NCI-H345 treated with DMSO at 0.1 percent for 48 hours (cell line): ENCODE results near the gene SLX4IP.
A peak's percentile ranks its signal among the peaks of the same experiment; 100 is the strongest.

Experiments used
- DNase-seq: peaks from one replicate; lab custom pipeline; 2025; ENCODE audit not compliant: unreplicated experiment; lab: John Stamatoyannopoulos, UW

Gene SLX4IP

GRCh38 chr20:10465135-10465534, 30.0 kb downstream of the SLX4IP start:
- DNase-seq = peak; percentile 55

GRCh38 chr20:10466325-10466724, 31.2 kb downstream of the SLX4IP start:
- no peak for DNase-seq

GRCh38 chr20:10466855-10467254, 31.8 kb downstream of the SLX4IP start:
- DNase-seq = no peak

- no peak for DNase-seq
Measured at GRCh38 chr20:10467681-10468339, 32.7 kb downstream of the SLX4IP start.

- DNase-seq = no peak
Measured at GRCh38 chr20:10468340-10468845, 33.3 kb downstream of the SLX4IP start.

- DNase-seq = no peak
Measured at GRCh38 chr20:10469056-10469455, 34.0 kb downstream of the SLX4IP start.

GRCh38 chr20:10469599-10469998, 34.5 kb downstream of the SLX4IP start:
- peak; percentile 98 for DNase-seq

GRCh38 chr20:10470276-10470675, 35.2 kb downstream of the SLX4IP start:
- DNase-seq = no peak

- DNase-seq = no peak
Measured at GRCh38 chr20:10472871-10473270, 37.8 kb downstream of the SLX4IP start.

- no peak for DNase-seq
Measured at GRCh38 chr20:10474606-10475184, 39.6 kb downstream of the SLX4IP start.

- no peak for DNase-seq
Measured at GRCh38 chr20:10475225-10475624, 40.1 kb downstream of the SLX4IP start.

- no peak for DNase-seq
Measured at GRCh38 chr20:10476319-10476724, 41.2 kb downstream of the SLX4IP start.

- DNase-seq = no peak
Measured at GRCh38 chr20:10478205-10478604, 43.1 kb downstream of the SLX4IP start.

- DNase-seq = no peak
Measured at GRCh38 chr20:10478930-10479329, 43.8 kb downstream of the SLX4IP start.

- no peak for DNase-seq
Measured at GRCh38 chr20:10481676-10482075, 46.6 kb downstream of the SLX4IP start.

- DNase-seq = no peak
Measured at GRCh38 chr20:10483691-10484090, 48.6 kb downstream of the SLX4IP start.

- peak; percentile 9 for DNase-seq
Measured at GRCh38 chr20:10487142-10488136, 52.3 kb downstream of the SLX4IP start.

GRCh38 chr20:10488534-10488933, 53.4 kb downstream of the SLX4IP start:
- DNase-seq = no peak

GRCh38 chr20:10489853-10490252, 54.7 kb downstream of the SLX4IP start:
- no peak for DNase-seq

- DNase-seq = no peak
Measured at GRCh38 chr20:10490257-10490656, 55.2 kb downstream of the SLX4IP start.

- no peak for DNase-seq
Measured at GRCh38 chr20:10490706-10491105, 55.6 kb downstream of the SLX4IP start.

- DNase-seq = no peak
Measured at GRCh38 chr20:10492065-10492464, 57.0 kb downstream of the SLX4IP start.
